K562 (cell line): Measurements from ENCODE around the gene PVALEF. TPM values are rescaled to one million over a fixed set of nuclear protein-coding genes. Genes with fewer than 3 reads are reported as not detected.

ENCODE experiments used
- ATAC-seq: fragments of 200-7000 bp; cut with Tn5 transposase; 3 replicates; pipeline ENCODE4 v1.9.1; 2020; ENCODE audit warnings: moderate library complexity
- BruUV-seq: library from RNA; stranded (reverse); fragments of 400-500 nt; replicated peaks from 2 replicates; lab custom pipeline; 2021; lab: Mats Ljungman, UMichigan
- CTCF ChIA-PET: fragments of 300-600 bp; formaldehyde crosslinking; extraction: SDS; loops from one replicate; lab custom pipeline; 2021; ENCODE audit warnings: low intra/inter-chr PET ratio; lab: Yijun Ruan, JAX
- POLR2A ChIA-PET: fragments of 300-600, 350-650 bp; sonication (Branson Sonifier 250); formaldehyde crosslinking; extraction: SDS; loops from one replicate; lab custom pipeline; 2021; ENCODE audit warnings: antibody characterized with exemption, inconsistent platforms; lab: Yijun Ruan, JAX
- DNase-seq, 4 experiments: peaks; one replicate each; pipeline versions ENCODE4 v3.0.0 to v3.0.0-alpha.2; 2011 to 2018; ENCODE audit warnings: low spot score in 3 of 4, mixed read lengths in 3 of 4; ENCODE audit errors: extremely low read depth in 1 of 4
- FAIRE-seq: peaks from 2 replicates; lab custom pipeline; 2011; peaks lifted over from hg19 to GRCh38; lab: Jason Lieb, UNC
- H2AFZ ChIP-seq: 2 replicates; pipeline ENCODE4 v1.6.0; 2011; ENCODE audit warnings: low read depth, low read length, control low read depth, inconsistent platforms
- H3K27ac ChIP-seq: fragments of 200-600 bp; 3 replicates; pipeline ENCODE4 v1.8.0; 2011; ENCODE audit warnings: low read depth, mild to moderate bottlenecking, control low read depth, inconsistent platforms, low read length, moderate library complexity, mixed read lengths; ENCODE audit errors: extremely low read depth
- H3K27me3 ChIP-seq, 2 experiments: fragments of 300-600 bp in 1 of 2; 2 replicates in 1 of 2; 3 replicates in 1 of 2; pipeline versions ENCODE4 v1.6.0 to v1.8.0; 2011; ENCODE audit warnings: inconsistent platforms in 2 of 2, low read length in 2 of 2, mild to moderate bottlenecking in 1 of 2, mixed read lengths in 1 of 2, moderate library complexity in 1 of 2; ENCODE audit not compliant: control insufficient read depth in 2 of 2, insufficient read depth in 2 of 2
- H3K36me3 ChIP-seq: fragments of 300-600 bp; 3 replicates; pipeline ENCODE4 v1.8.0; 2011; ENCODE audit warnings: mild to moderate bottlenecking, low read length, inconsistent platforms; ENCODE audit not compliant: control insufficient read depth, insufficient read depth
- H3K4me1 ChIP-seq, 2 experiments: fragments of 200-600 bp in 1 of 2; replicated peaks in 1 of 2; 2 replicates in 1 of 2; 3 replicates in 1 of 2; pipeline versions ENCODE4 v1.5.1 to v1.8.0; 2011; ENCODE audit warnings: inconsistent platforms in 2 of 2, low read length in 2 of 2, mild to moderate bottlenecking in 1 of 2, mixed read lengths in 1 of 2, moderate library complexity in 1 of 2; ENCODE audit not compliant: control insufficient read depth in 2 of 2, insufficient read depth in 2 of 2
- H3K4me2 ChIP-seq: 2 replicates; pipeline ENCODE4 v1.6.1; 2011; ENCODE audit warnings: low read length, control low read depth, inconsistent platforms, mixed read lengths; ENCODE audit not compliant: insufficient read depth
- H3K4me3 ChIP-seq: fragments of 200-600 bp; sonication (generic), shearing (Covaris generic); 2 replicates; pipeline ENCODE4 v1.5.1; 2016; ENCODE audit warnings: control low read depth, inconsistent platforms
- H3K79me2 ChIP-seq: fragments of 200-600 bp; 3 replicates; pipeline ENCODE4 v1.8.0; 2011; ENCODE audit warnings: low read length, inconsistent platforms; ENCODE audit not compliant: control insufficient read depth, insufficient read depth
- H3K9ac ChIP-seq, 2 experiments: 2 replicates each; pipeline versions ENCODE4 v1.6.0 to v1.6.1; 2011; ENCODE audit warnings: low read depth in 2 of 2, low read length in 2 of 2, control low read depth in 1 of 2, inconsistent platforms in 1 of 2, mild to moderate bottlenecking in 1 of 2, mixed read lengths in 1 of 2; ENCODE audit not compliant: insufficient read depth in 1 of 2
- H3K9me1 ChIP-seq: one replicate; pipeline ENCODE4 v1.6.0; 2011; ENCODE audit warnings: inconsistent platforms, mild to moderate bottlenecking, low read length, moderate library complexity; ENCODE audit not compliant: control insufficient read depth, insufficient read depth
- H3K9me3 ChIP-seq: replicated peaks from 2 replicates; pipeline ENCODE4 v1.5.1; 2011; ENCODE audit warnings: low read depth, low read length, inconsistent platforms; ENCODE audit not compliant: control insufficient read depth, insufficient read depth
- H4K20me1 ChIP-seq: replicated peaks from 2 replicates; pipeline ENCODE4 v1.6.1; 2011; ENCODE audit warnings: low read length, inconsistent platforms, mixed read lengths; ENCODE audit not compliant: control insufficient read depth, insufficient read depth
- C11orf30 ChIP-seq: fragments of 450-650 bp; IDR thresholded peaks from 2 replicates; pipeline ENCODE4 v1.6.1; 2016; ENCODE audit warnings: low read depth, mild to moderate bottlenecking
- CBX3 ChIP-seq, 2 experiments: IDR thresholded peaks; 1 replicate in 1 of 2; 2 replicates in 1 of 2; pipeline ENCODE4 v1.6.1; 2012; ENCODE audit warnings: inconsistent platforms in 2 of 2, low read length in 2 of 2, borderline replicate concordance in 1 of 2, control low read depth in 1 of 2
- CREM ChIP-seq: IDR thresholded peaks from 2 replicates; pipeline ENCODE4 v1.6.1; 2014; ENCODE audit warnings: antibody characterized with exemption, low read depth
- GATA2 ChIP-seq: sonication (generic); formaldehyde crosslinking; IDR thresholded peaks from 2 replicates; pipeline ENCODE4 v1.4.0; 2020; ENCODE audit warnings: mild to moderate bottlenecking, missing genetic modification reagents
- GTF2A2 ChIP-seq: IDR thresholded peaks from 2 replicates; pipeline ENCODE4 v1.6.1; 2016; ENCODE audit warnings: mild to moderate bottlenecking, missing genetic modification characterization, missing compliant biosample characterization
- MYBL2 ChIP-seq, 2 experiments: fragments of 450-650 bp in 1 of 2; sonication (generic) in 1 of 2; formaldehyde crosslinking in 1 of 2; IDR thresholded peaks; 2 replicates each; pipeline versions ENCODE4 v1.6.1 to v1.8.1; 2017 to 2022; ENCODE audit warnings: borderline replicate concordance in 1 of 2, inconsistent platforms in 1 of 2, low read depth in 1 of 2, mild to moderate bottlenecking in 1 of 2, missing genetic modification reagents in 1 of 2, moderate library complexity in 1 of 2
- NCOA6 ChIP-seq: fragments of 450-650 bp; IDR thresholded peaks from 2 replicates; pipeline ENCODE4 v1.6.1; 2017; ENCODE audit warnings: mild to moderate bottlenecking
- SMARCA4 ChIP-seq: fragments of 450-650 bp; IDR thresholded peaks from 2 replicates; pipeline ENCODE4 v1.6.1; 2016
- SMC3 ChIP-seq: conservative IDR thresholded peaks from 2 replicates; pipeline ENCODE4 v1.6.1; 2011; ENCODE audit warnings: low read depth, low read length, improper control_type of control experiment; ENCODE audit not compliant: insufficient read depth
- TAF15 ChIP-seq: fragments of 200-400 bp; formaldehyde crosslinking; IDR thresholded peaks from 2 replicates; pipeline ENCODE4 v1.6.1; 2017; ENCODE audit warnings: mild to moderate bottlenecking, low read depth, low read length, moderate library complexity
- TCF3 ChIP-seq: sonication (generic); formaldehyde crosslinking; IDR thresholded peaks from 2 replicates; pipeline ENCODE4 v1.4.0; 2020; ENCODE audit warnings: mild to moderate bottlenecking, missing genetic modification reagents
- TEAD1 ChIP-seq, 2 experiments: fragments of 450-650 bp in 1 of 2; sonication (generic) in 1 of 2; formaldehyde crosslinking; IDR thresholded peaks; 2 replicates each; pipeline versions ENCODE4 v1.4.0 to v1.8.0; 2020 to 2022; ENCODE audit warnings: mild to moderate bottlenecking in 2 of 2, missing genetic modification reagents in 1 of 2
- ZNF445 ChIP-seq: fragments of 250-450 bp; sonication (Bioruptor Pico); IDR thresholded peaks from 2 replicates; pipeline ENCODE4 v1.4.0; 2020; ENCODE audit warnings: low read depth, mild to moderate bottlenecking, moderate library complexity
- ZNF76 ChIP-seq: fragments of 250-450 bp; sonication (Bioruptor Pico); IDR thresholded peaks from 2 replicates; pipeline ENCODE4 v1.4.0; 2020; ENCODE audit warnings: mild to moderate bottlenecking, moderate library complexity, borderline replicate concordance
- ZSCAN32 ChIP-seq: fragments of 450-650 bp; formaldehyde crosslinking; IDR thresholded peaks from 2 replicates; pipeline ENCODE4 v1.4.0; 2020; ENCODE audit warnings: mild to moderate bottlenecking, moderate library complexity
- WGBS: fragments of 100-300 bp; shearing (Covaris generic); methylation state at CpG from one replicate; pipeline ENCODE4 v1.1.6; 2016; ENCODE audit warnings: low coverage, mixed read lengths; ENCODE audit not compliant: insufficient coverage; ENCODE audit errors: missing lambda C conversion rate; 5-methylcytosine and 5-hydroxymethylcytosine counted together
- in situ Hi-C: fragments of 300-500 bp; cut with MboI; formaldehyde crosslinking; loops from 4 replicates; pipeline ENCODE4 v1.15.0; 2018; ENCODE audit warnings: inconsistent platforms, mixed read lengths
- intact Hi-C: fragments of 100-400 bp; cut with micrococcal nuclease; formaldehyde crosslinking; loops from 2 replicates; pipeline ENCODE4 v1.14.2; 2022
- polyA plus RNA-seq, 8 experiments: library from polyadenylated mRNA; depleted of rRNA in 4 of 8; stranded (reverse) in 5 of 8; unstranded in 3 of 8; fragments of >200 nt; fragmentation: Nextera tagmentation in 2 of 8; fragmentation: Illumina TruSeq in 1 of 8; extraction: Ambion mirVana in 2 of 8; extraction: Trizol in 1 of 8; gene quantifications; 2 replicates each; pipeline versions ENCODE4 v1.2.1 to v1.2.3, GENCODE V29; 2011 to 2014; ENCODE audit warnings: inconsistent platforms in 1 of 8, missing spikeins in 1 of 8
- total RNA-seq, 7 experiments: library from RNA; depleted of rRNA in 6 of 7; stranded (reverse); fragments of >200 nt in 6 of 7; fragmentation: Illumina TruSeq in 2 of 7; extraction: Trizol in 2 of 7; gene quantifications; 2 replicates each; pipeline versions ENCODE4 v1.2.1 to v1.2.3, GENCODE V29; 2011 to 2021; ENCODE audit warnings: low replicate concordance in 1 of 7
- TF ChIP-seq, protein P1 (sequence below): fragments of 200-800 bp; sonication (Bioruptor generic); IDR thresholded peaks from 2 replicates; pipeline ENCODE4 v1.6.1; 2017; ENCODE audit warnings: missing genetic modification characterization, missing compliant biosample characterization
- TF ChIP-seq, protein P2 (sequence below), 3 experiments: IDR thresholded peaks in 2 of 3; conservative IDR thresholded peaks in 1 of 3; 2 replicates each; pipeline ENCODE4 v1.5.1; 2011 to 2012; ENCODE audit warnings: low read length in 3 of 3, mild to moderate bottlenecking in 3 of 3, control low read depth in 2 of 3, improper control_type of control experiment in 1 of 3, inconsistent platforms in 1 of 3, low read depth in 1 of 3, mixed read lengths in 1 of 3, moderate library complexity in 1 of 3; ENCODE audit not compliant: insufficient read depth in 2 of 3

Gene PVALEF
- total and polyA plus RNA-seq, 9 of the 15 experiments (the other 6 are each of a cell fraction or from before 2014, with no cell fraction given): not detected

DNA sequence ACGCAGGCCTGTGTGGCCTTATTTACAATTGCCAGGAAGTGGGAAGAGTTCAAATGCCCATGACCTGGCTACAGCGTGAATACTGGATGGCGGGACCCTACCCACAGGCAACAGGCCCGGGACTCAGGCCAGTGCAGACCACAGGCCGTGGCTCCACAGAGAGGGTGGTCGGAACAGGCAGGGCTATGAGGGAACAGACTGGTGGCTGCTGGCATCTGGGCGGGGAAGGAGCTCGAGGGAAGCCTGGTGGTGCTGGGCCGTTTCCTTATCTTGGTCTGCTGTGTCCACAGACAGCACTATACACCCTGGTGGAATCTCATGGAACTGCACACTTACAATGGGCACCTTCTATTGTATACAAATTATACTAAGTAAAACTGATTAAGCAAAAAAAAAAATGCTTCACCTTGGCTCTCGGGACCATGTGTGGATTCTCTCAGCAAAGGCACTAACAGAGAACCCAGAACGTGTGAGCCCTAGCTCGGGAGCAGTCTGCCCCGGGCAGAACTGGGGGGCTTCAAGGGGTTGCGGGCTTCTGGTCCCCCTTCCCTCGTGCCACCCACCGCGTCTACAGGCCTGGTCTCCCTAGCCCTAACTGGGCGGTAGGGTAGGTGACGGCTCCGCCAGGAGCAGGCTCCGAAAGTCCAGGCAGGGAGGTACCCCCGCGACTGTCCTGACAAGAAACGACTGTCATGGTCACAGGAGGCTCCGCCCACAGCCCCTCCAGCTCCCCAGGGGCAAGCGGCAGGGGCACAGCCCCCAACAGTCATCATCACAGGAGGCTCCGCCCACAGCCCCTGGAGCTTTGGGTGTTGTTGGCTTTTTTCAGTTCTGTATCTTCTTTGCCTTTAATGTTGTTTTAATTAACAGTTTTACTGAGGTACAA is 35.6 kb downstream of the PVALEF start:
- CTCF ChIA-PET: no interaction called here
- intact Hi-C loops (loop anchor here (2.0 kb wide), 1 partner anchor 58 kb away; no protein-coding TSS in a partner anchor), in situ Hi-C loops (no loop called here)
- Histone ChIP-seq H3K9me3 (no peaks in the 10 kb centered on the region), H3K36me3 (peaks cover 2% of the 10 kb centered on the region; the same call in 2 of the 3 replicates), H2AFZ (peak overlapping the region; percentile 58; the same call in 1 of the 2 replicates), H3K9me1 (peaks cover 3% of the 10 kb centered on the region), H4K20me1 (no peaks in the 10 kb centered on the region), H3K4me2 (no peak overlapping the region; the same call in 1 of the 2 replicates), H3K4me3 (no peak overlapping the region), H3K27me3 (no peaks in the 10 kb centered on the region), H3K79me2 (no peaks in the 10 kb centered on the region), H3K27ac (no peak overlapping the region), H3K9ac (peak overlapping the region in 1 of 2 experiments; percentile 66; a peak in 2 of 4 replicates), H3K4me1 (peaks cover 3 to 31% of the 10 kb centered on the region in 2 experiments; a peak in 3 of 5 replicates)
- FAIRE-seq: peak; percentile 86
- BruUV-seq: no TSS peak
- DNase-seq: peak; percentile 65 to 82 (median 75)
- POLR2A ChIA-PET: interaction anchor here (0.6 kb wide), 2 partner anchors 10 to 80 kb away, joined by 3 to 4 read pairs; no protein-coding TSS in a partner anchor
- 45% methylated on average over 27 of the region's 27 CpGs for WGBS
- ATAC-seq: peak; percentile 98
- TF ChIP-seq TAF15 (no peak), SMARCA4 (no peak), ZSCAN32 (CRISPR knock-in tag) (no peak), SMC3 (0 out of 2 replicates have a peak, but pooled peaks have one; percentile 16), CBX3 (IDR thresholded peaks at IDR 0.05; ENCODE audit: borderline replicate concordance in 1 of 2, low read length in 2 of 2) (no peak), ZNF445 (no peak), TEAD1 (CRISPR knock-in tag; IDR thresholded peaks at IDR 0.05) (peak in 1 of 2 experiments; percentile 50; a peak in 1 of 4 replicates), GTF2A2 (no peak), NCOA6 (no peak), GATA2 (CRISPR knock-in tag) (peak; percentile 60; the same call in 1 of the 2 replicates), MYBL2 (IDR thresholded peaks at IDR 0.05; ENCODE audit: low read depth) (no peak), MYBL2 (CRISPR knock-in tag; IDR thresholded peaks at IDR 0.05; ENCODE audit: borderline replicate concordance) (no peak), C11orf30 (peak; percentile 19; the same call in 1 of the 2 replicates), TCF3 (CRISPR knock-in tag) (0 out of 2 replicates have a peak, but pooled peaks have one; percentile 11), ZNF76 (CRISPR knock-in tag) (no peak), CREM (peak; percentile 58)
- TF ChIP-seq, protein P1, sequence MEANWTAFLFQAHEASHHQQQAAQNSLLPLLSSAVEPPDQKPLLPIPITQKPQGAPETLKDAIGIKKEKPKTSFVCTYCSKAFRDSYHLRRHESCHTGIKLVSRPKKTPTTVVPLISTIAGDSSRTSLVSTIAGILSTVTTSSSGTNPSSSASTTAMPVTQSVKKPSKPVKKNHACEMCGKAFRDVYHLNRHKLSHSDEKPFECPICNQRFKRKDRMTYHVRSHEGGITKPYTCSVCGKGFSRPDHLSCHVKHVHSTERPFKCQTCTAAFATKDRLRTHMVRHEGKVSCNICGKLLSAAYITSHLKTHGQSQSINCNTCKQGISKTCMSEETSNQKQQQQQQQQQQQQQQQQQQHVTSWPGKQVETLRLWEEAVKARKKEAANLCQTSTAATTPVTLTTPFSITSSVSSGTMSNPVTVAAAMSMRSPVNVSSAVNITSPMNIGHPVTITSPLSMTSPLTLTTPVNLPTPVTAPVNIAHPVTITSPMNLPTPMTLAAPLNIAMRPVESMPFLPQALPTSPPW (CRISPR knock-in tag): 0 out of 2 replicates have a peak, but pooled peaks have one; percentile 18
- TF ChIP-seq, protein P2, sequence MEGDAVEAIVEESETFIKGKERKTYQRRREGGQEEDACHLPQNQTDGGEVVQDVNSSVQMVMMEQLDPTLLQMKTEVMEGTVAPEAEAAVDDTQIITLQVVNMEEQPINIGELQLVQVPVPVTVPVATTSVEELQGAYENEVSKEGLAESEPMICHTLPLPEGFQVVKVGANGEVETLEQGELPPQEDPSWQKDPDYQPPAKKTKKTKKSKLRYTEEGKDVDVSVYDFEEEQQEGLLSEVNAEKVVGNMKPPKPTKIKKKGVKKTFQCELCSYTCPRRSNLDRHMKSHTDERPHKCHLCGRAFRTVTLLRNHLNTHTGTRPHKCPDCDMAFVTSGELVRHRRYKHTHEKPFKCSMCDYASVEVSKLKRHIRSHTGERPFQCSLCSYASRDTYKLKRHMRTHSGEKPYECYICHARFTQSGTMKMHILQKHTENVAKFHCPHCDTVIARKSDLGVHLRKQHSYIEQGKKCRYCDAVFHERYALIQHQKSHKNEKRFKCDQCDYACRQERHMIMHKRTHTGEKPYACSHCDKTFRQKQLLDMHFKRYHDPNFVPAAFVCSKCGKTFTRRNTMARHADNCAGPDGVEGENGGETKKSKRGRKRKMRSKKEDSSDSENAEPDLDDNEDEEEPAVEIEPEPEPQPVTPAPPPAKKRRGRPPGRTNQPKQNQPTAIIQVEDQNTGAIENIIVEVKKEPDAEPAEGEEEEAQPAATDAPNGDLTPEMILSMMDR (IDR thresholded peaks at IDR 0.05 in 2 of 3, conservative IDR thresholded peaks at IDR 0.05 in 1 of 3; ENCODE audit: insufficient read depth in 2 of 3, low read depth in 1 of 3, low read length in 3 of 3): peak; percentile 73 to 81 (median 78)
